ENCODE results near the gene FBXW9. TPM values are rescaled to one million over a fixed set of nuclear protein-coding genes. Genes with fewer than 3 reads are reported as not detected.

Gene FBXW9
- total and polyA plus RNA-seq, 2 experiments from 2014 or later: 6.6 to 19.4 TPM

DNA sequence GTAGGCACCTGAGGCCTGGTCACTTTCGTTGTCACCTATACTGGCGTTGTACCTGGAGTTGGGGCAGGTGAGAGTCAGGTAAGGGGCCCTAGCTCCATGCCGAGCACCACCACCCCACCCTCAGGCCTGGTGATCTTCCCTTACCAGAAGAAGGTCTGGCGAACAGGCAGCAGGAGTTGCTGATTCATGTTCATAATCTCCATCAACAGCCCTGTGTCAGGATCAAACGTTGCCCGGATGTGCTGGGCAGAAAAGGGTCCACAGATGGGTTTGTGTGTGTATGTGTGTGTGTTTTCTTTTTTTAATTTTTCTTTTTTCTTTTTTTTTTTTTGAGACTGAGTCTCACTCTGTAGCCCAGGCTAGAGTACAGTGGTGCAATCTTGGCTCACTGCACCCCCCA lies 44.2 kb downstream of the FBXW9 start:
- Mint-ChIP-seq H3K4me3 (no peak overlapping the region), H3K27me3 (ENCODE audit: insufficient read depth, low read depth, poor library complexity) (peaks cover 11% of the 10 kb centered on the region), H3K4me1 (peaks cover 5% of the 10 kb centered on the region), H3K36me3 (ENCODE audit: low read depth) (peaks cover 44% of the 10 kb centered on the region), H3K9me3 (peaks cover 8% of the 10 kb centered on the region; the same call in 2 of the 3 replicates), H3K27ac (no peak overlapping the region)
- H3K4me1 ChIP-seq (ENCODE audit: insufficient read depth): no peaks in the 10 kb centered on the region
- no peaks in the 10 kb centered on the region for H4K20me1 ChIP-seq (replicated peaks; ENCODE audit: insufficient read depth)
- H3K36me3 ChIP-seq (ENCODE audit: insufficient read depth): peaks cover 7% of the 10 kb centered on the region; the same call in 1 of the 2 replicates
- no peak for ATAC-seq
- H3K79me2 ChIP-seq (replicated peaks; ENCODE audit: insufficient read depth): no peaks in the 10 kb centered on the region
- H3F3A ChIP-seq (replicated peaks; ENCODE audit: low read depth): peaks cover 14% of the 10 kb centered on the region
- DNase-seq (ENCODE audit: low spot score): no peak
- no peaks in the 10 kb centered on the region for H3K9me2 ChIP-seq (ENCODE audit: insufficient read depth)
- TF ChIP-seq POLR2AphosphoS5 (IDR thresholded peaks at IDR 0.05; ENCODE audit: low read depth) (no peak), EZH2 (IDR thresholded peaks at IDR 0.05; ENCODE audit: low read depth, unreplicated experiment) (no peak), JUNB (IDR thresholded peaks at IDR 0.05; ENCODE audit: unreplicated experiment) (no peak), CREB1 (CRISPR knock-in tag; IDR thresholded peaks at IDR 0.05; ENCODE audit: low read depth) (no peak)
- TF ChIP-seq, protein P1, sequence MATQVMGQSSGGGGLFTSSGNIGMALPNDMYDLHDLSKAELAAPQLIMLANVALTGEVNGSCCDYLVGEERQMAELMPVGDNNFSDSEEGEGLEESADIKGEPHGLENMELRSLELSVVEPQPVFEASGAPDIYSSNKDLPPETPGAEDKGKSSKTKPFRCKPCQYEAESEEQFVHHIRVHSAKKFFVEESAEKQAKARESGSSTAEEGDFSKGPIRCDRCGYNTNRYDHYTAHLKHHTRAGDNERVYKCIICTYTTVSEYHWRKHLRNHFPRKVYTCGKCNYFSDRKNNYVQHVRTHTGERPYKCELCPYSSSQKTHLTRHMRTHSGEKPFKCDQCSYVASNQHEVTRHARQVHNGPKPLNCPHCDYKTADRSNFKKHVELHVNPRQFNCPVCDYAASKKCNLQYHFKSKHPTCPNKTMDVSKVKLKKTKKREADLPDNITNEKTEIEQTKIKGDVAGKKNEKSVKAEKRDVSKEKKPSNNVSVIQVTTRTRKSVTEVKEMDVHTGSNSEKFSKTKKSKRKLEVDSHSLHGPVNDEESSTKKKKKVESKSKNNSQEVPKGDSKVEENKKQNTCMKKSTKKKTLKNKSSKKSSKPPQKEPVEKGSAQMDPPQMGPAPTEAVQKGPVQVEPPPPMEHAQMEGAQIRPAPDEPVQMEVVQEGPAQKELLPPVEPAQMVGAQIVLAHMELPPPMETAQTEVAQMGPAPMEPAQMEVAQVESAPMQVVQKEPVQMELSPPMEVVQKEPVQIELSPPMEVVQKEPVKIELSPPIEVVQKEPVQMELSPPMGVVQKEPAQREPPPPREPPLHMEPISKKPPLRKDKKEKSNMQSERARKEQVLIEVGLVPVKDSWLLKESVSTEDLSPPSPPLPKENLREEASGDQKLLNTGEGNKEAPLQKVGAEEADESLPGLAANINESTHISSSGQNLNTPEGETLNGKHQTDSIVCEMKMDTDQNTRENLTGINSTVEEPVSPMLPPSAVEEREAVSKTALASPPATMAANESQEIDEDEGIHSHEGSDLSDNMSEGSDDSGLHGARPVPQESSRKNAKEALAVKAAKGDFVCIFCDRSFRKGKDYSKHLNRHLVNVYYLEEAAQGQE (IDR thresholded peaks at IDR 0.05; ENCODE audit: unreplicated experiment): no peak
- TF ChIP-seq, protein P2, sequence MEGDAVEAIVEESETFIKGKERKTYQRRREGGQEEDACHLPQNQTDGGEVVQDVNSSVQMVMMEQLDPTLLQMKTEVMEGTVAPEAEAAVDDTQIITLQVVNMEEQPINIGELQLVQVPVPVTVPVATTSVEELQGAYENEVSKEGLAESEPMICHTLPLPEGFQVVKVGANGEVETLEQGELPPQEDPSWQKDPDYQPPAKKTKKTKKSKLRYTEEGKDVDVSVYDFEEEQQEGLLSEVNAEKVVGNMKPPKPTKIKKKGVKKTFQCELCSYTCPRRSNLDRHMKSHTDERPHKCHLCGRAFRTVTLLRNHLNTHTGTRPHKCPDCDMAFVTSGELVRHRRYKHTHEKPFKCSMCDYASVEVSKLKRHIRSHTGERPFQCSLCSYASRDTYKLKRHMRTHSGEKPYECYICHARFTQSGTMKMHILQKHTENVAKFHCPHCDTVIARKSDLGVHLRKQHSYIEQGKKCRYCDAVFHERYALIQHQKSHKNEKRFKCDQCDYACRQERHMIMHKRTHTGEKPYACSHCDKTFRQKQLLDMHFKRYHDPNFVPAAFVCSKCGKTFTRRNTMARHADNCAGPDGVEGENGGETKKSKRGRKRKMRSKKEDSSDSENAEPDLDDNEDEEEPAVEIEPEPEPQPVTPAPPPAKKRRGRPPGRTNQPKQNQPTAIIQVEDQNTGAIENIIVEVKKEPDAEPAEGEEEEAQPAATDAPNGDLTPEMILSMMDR (conservative IDR thresholded peaks at IDR 0.05; ENCODE audit: low read depth in 2 of 2): no peak
- TF ChIP-seq, protein P3, sequence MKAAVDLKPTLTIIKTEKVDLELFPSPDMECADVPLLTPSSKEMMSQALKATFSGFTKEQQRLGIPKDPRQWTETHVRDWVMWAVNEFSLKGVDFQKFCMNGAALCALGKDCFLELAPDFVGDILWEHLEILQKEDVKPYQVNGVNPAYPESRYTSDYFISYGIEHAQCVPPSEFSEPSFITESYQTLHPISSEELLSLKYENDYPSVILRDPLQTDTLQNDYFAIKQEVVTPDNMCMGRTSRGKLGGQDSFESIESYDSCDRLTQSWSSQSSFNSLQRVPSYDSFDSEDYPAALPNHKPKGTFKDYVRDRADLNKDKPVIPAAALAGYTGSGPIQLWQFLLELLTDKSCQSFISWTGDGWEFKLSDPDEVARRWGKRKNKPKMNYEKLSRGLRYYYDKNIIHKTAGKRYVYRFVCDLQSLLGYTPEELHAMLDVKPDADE (IDR thresholded peaks at IDR 0.05): no peak
- TF ChIP-seq, protein P4, sequence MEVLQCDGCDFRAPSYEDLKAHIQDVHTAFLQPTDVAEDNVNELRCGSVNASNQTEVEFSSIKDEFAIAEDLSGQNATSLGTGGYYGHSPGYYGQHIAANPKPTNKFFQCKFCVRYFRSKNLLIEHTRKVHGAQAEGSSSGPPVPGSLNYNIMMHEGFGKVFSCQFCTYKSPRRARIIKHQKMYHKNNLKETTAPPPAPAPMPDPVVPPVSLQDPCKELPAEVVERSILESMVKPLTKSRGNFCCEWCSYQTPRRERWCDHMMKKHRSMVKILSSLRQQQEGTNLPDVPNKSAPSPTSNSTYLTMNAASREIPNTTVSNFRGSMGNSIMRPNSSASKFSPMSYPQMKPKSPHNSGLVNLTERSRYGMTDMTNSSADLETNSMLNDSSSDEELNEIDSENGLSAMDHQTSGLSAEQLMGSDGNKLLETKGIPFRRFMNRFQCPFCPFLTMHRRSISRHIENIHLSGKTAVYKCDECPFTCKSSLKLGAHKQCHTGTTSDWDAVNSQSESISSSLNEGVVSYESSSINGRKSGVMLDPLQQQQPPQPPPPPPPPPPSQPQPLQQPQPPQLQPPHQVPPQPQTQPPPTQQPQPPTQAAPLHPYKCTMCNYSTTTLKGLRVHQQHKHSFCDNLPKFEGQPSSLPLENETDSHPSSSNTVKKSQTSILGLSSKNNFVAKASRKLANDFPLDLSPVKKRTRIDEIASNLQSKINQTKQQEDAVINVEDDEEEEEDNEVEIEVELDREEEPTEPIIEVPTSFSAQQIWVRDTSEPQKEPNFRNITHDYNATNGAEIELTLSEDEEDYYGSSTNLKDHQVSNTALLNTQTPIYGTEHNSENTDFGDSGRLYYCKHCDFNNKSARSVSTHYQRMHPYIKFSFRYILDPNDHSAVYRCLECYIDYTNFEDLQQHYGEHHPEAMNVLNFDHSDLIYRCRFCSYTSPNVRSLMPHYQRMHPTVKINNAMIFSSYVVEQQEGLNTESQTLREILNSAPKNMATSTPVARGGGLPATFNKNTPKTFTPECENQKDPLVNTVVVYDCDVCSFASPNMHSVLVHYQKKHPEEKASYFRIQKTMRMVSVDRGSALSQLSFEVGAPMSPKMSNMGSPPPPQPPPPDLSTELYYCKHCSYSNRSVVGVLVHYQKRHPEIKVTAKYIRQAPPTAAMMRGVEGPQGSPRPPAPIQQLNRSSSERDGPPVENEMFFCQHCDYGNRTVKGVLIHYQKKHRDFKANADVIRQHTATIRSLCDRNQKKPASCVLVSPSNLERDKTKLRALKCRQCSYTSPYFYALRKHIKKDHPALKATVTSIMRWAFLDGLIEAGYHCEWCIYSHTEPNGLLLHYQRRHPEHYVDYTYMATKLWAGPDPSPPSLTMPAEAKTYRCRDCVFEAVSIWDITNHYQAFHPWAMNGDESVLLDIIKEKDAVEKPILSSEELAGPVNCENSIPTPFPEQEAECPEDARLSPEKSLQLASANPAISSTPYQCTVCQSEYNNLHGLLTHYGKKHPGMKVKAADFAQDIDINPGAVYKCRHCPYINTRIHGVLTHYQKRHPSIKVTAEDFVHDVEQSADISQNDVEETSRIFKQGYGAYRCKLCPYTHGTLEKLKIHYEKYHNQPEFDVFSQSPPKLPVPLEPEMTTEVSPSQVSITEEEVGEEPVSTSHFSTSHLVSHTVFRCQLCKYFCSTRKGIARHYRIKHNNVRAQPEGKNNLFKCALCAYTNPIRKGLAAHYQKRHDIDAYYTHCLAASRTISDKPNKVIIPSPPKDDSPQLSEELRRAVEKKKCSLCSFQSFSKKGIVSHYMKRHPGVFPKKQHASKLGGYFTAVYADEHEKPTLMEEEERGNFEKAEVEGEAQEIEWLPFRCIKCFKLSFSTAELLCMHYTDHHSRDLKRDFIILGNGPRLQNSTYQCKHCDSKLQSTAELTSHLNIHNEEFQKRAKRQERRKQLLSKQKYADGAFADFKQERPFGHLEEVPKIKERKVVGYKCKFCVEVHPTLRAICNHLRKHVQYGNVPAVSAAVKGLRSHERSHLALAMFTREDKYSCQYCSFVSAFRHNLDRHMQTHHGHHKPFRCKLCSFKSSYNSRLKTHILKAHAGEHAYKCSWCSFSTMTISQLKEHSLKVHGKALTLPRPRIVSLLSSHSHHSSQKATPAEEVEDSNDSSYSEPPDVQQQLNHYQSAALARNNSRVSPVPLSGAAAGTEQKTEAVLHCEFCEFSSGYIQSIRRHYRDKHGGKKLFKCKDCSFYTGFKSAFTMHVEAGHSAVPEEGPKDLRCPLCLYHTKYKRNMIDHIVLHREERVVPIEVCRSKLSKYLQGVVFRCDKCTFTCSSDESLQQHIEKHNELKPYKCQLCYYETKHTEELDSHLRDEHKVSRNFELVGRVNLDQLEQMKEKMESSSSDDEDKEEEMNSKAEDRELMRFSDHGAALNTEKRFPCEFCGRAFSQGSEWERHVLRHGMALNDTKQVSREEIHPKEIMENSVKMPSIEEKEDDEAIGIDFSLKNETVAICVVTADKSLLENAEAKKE (CRISPR knock-in tag; IDR thresholded peaks at IDR 0.05): no peak
- no peaks in the 10 kb centered on the region for H3K27me3 ChIP-seq (ENCODE audit: insufficient read depth)
- no peak overlapping the region for H3K27ac ChIP-seq (ENCODE audit: low read depth)
- H3K4me2 ChIP-seq: no peak overlapping the region
- H3K4me3 ChIP-seq: no peak overlapping the region
- no peak overlapping the region for H2AFZ ChIP-seq
